ENCODE measurements around the gene S100G.

- TF ChIP-seq CTCF (IDR thresholded peaks at IDR 0.05) (no peak), POLR2A (IDR thresholded peaks at IDR 0.05) (no peak)
These were observed 33.2 kb downstream of the S100G start for GRCh38 chrX:16683007-16683664.

All from body of pancreas (tissue), 4 donors.